ENCODE data around the gene ATOX1.
"Not testable (repeated sequence)": the region's sequence is repeated elsewhere in the genome, so short reads cannot be mapped to it uniquely, and the experiment has no call there.

The ATOX1 gene

DNA sequence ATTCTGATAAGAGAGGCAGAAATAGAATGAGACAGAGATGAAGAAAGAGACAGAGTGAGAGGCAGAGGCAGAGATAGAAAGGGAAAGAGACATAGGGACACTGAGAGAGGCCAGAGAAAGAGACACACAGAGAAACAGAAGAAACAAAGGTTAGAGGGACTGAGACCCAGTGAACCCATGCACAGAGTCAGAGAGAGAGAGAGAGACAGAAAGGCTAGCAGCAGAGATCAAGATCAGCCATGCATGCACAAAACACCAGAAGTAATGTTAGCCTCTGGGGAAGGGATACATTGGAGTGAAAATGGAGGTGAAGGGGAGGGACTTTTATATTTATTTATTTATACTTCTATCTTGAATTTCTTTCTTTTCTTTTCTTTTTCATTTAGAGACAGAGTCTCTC, 57.6 kb downstream of the ATOX1 start:
- H3K27ac ChIP-seq: no peak overlapping the region
- H3K27me3 ChIP-seq (ENCODE audit: insufficient read depth, low read depth): no peaks in the 10 kb centered on the region
- no peaks in the 10 kb centered on the region for H3K36me3 ChIP-seq (ENCODE audit: insufficient read depth)
- TF ChIP-seq, protein P1, sequence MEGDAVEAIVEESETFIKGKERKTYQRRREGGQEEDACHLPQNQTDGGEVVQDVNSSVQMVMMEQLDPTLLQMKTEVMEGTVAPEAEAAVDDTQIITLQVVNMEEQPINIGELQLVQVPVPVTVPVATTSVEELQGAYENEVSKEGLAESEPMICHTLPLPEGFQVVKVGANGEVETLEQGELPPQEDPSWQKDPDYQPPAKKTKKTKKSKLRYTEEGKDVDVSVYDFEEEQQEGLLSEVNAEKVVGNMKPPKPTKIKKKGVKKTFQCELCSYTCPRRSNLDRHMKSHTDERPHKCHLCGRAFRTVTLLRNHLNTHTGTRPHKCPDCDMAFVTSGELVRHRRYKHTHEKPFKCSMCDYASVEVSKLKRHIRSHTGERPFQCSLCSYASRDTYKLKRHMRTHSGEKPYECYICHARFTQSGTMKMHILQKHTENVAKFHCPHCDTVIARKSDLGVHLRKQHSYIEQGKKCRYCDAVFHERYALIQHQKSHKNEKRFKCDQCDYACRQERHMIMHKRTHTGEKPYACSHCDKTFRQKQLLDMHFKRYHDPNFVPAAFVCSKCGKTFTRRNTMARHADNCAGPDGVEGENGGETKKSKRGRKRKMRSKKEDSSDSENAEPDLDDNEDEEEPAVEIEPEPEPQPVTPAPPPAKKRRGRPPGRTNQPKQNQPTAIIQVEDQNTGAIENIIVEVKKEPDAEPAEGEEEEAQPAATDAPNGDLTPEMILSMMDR (conservative IDR thresholded peaks at IDR 0.05; ENCODE audit: low read depth, low read length): no peak
- H4K20me1 ChIP-seq (ENCODE audit: insufficient read depth): no peaks in the 10 kb centered on the region
- no peak overlapping the region for H3K4me3 ChIP-seq (IDR thresholded peaks at IDR 0.05; ENCODE audit: insufficient read depth, low read depth, low read length)
- peaks cover 14% of the 10 kb centered on the region for H3K4me1 ChIP-seq (ENCODE audit: low read depth, poor library complexity, severe bottlenecking)
- no peaks in the 10 kb centered on the region for H3K79me2 ChIP-seq (ENCODE audit: insufficient read depth, low read depth)
- no peak overlapping the region for H3K9ac ChIP-seq
- no peak overlapping the region for H3K4me2 ChIP-seq
- H2AFZ ChIP-seq (ENCODE audit: low read depth): no peak overlapping the region

DNA sequence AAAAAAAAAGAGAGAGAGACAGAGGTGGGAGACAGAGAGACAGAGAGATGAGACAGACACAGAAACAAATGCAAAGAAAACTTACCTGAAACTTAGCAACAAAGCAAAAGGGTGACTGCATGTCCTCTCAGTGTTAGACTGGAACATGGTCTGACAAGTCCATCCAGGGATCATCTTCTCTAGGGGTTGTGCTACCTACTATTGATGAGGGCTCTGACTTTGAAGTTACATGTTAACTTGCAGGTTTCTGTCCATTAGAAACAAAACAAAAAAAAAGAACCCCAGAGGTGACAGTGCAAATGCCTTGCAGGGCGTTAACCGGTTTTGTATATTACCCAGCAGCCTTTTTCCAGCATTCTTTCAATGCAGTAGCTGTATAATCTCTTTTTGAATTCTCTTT, 58.1 kb downstream of the ATOX1 start:
- H3K4me1 ChIP-seq (ENCODE audit: low read depth, poor library complexity, severe bottlenecking): peaks cover 14% of the 10 kb centered on the region
- H3K27me3 ChIP-seq (ENCODE audit: insufficient read depth, low read depth): no peaks in the 10 kb centered on the region
- H3K27ac ChIP-seq: no peak overlapping the region
- H3K9ac ChIP-seq: no peak overlapping the region
- no peak overlapping the region for H3K4me3 ChIP-seq (IDR thresholded peaks at IDR 0.05; ENCODE audit: insufficient read depth, low read depth, low read length)
- H4K20me1 ChIP-seq (ENCODE audit: insufficient read depth): no peaks in the 10 kb centered on the region
- TF ChIP-seq, protein P1 (conservative IDR thresholded peaks at IDR 0.05; ENCODE audit: low read depth, low read length): no peak
- no peaks in the 10 kb centered on the region for H3K79me2 ChIP-seq (ENCODE audit: insufficient read depth, low read depth)
- no peak overlapping the region for H2AFZ ChIP-seq (ENCODE audit: low read depth)
- no peak overlapping the region for H3K4me2 ChIP-seq
- H3K36me3 ChIP-seq (ENCODE audit: insufficient read depth): no peaks in the 10 kb centered on the region

DNA sequence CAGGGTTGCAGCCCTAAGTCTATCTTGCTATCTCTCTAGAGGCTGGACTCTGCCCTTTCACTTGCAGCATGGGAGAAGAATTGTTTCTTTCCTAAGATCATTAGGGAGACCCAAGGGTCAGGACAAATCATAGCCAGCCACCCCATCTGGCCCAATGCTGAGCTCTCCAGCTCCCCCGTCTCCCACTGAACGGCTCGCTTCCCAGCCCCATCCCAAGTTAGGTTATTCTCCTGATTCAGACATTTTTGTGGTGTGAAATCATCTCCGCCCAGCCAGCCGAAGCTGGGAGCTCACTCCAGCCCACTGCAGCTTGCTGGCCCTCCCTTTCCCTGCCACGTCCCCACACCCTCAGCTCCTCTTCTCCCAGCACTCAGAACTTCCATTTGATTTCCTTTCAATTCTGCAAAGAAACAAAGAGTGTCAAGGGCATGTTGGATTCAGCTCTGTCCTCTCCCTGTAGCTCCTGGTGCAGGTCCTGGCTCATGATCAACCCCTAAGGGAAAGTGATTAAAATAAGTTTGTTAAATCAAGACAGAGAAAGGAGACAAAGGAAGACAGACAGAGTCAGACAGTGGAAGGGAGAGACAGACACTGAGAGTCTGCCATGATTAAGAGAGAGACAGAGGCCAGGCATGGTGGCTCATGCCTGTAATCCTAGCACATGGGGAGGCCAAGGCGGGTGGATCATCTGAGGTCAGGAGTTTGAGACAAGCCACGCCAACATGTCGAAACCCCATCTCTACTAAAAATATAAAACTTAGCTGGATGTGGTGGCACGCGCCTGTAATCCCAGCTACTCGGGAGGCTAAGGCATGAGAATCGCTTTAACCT, 59.1 kb downstream of the ATOX1 start:
- H4K20me1 ChIP-seq (ENCODE audit: insufficient read depth): no peaks in the 10 kb centered on the region
- no peak overlapping the region for H2AFZ ChIP-seq (ENCODE audit: low read depth)
- H3K4me1 ChIP-seq (ENCODE audit: low read depth, poor library complexity, severe bottlenecking): peaks cover 14% of the 10 kb centered on the region
- no peak overlapping the region for H3K4me3 ChIP-seq (IDR thresholded peaks at IDR 0.05; ENCODE audit: insufficient read depth, low read depth, low read length)
- no peak overlapping the region for H3K27ac ChIP-seq
- H3K27me3 ChIP-seq (ENCODE audit: insufficient read depth, low read depth): no peaks in the 10 kb centered on the region
- no peaks in the 10 kb centered on the region for H3K79me2 ChIP-seq (ENCODE audit: insufficient read depth, low read depth)
- H3K9ac ChIP-seq: no peak overlapping the region
- no peak overlapping the region for H3K4me2 ChIP-seq
- TF ChIP-seq, protein P1 (conservative IDR thresholded peaks at IDR 0.05; ENCODE audit: low read depth, low read length): no peak
- no peaks in the 10 kb centered on the region for H3K36me3 ChIP-seq (ENCODE audit: insufficient read depth)

DNA sequence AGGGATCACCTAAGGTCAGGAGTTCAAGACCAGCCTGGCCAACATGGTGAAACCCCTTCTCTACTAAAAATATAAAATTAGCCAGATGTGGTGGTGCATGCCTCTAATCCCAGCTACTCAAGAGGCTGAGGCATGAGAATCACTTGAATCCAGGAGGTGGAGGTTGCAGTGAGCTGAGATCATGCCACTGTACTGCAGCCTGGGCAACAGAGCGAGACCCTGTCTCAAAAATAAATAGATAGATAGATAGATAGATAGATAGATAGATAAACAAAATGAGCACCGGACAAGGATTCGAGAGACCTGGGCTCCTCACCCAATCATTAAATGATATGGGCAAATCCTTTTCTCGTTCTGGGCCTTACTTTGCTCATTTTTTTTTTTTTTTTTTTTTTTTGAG, 60.4 kb downstream of the ATOX1 start:
- H3K4me2 ChIP-seq; H3K4me3 ChIP-seq (IDR thresholded peaks at IDR 0.05; ENCODE audit: insufficient read depth, low read depth, low read length); H3K27me3 ChIP-seq (ENCODE audit: insufficient read depth, low read depth); H3K79me2 ChIP-seq (ENCODE audit: insufficient read depth, low read depth); H2AFZ ChIP-seq (ENCODE audit: low read depth); H3K36me3 ChIP-seq (ENCODE audit: insufficient read depth); H3K27ac ChIP-seq; H3K4me1 ChIP-seq (ENCODE audit: low read depth, poor library complexity, severe bottlenecking); H3K9ac ChIP-seq; H4K20me1 ChIP-seq (ENCODE audit: insufficient read depth): not testable (repeated sequence)

DNA sequence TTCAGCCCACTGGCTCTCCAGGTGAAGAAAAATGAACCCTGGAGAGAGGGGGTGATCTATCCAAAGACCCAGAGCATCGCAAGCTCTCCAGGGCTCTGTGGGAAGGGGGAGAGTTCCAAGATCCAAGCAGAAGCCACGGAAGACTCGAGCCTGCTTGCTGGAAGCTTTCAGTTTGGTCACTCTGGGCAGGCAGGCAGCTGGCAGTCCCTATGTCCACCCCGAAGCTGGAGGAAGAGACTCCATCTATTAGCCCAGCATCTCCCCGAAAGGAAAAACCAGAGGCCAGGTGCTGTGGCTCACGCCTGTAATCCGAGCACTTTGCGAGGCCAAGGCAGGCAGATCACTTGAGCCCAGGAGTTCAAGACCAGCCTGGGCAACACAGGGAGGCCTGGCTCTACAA, 61.0 kb downstream of the ATOX1 start:
- Histone ChIP-seq H3K4me1 (ENCODE audit: low read depth, poor library complexity, severe bottlenecking) (no peaks in the 10 kb centered on the region), H3K4me2 (no peak overlapping the region), H3K27me3 (ENCODE audit: insufficient read depth, low read depth) (no peaks in the 10 kb centered on the region), H3K27ac (no peak overlapping the region), H3K4me3 (IDR thresholded peaks at IDR 0.05; ENCODE audit: insufficient read depth, low read depth, low read length) (no peak overlapping the region), H2AFZ (ENCODE audit: low read depth) (no peak overlapping the region), H3K79me2 (ENCODE audit: insufficient read depth, low read depth) (no peaks in the 10 kb centered on the region), H4K20me1 (ENCODE audit: insufficient read depth) (no peaks in the 10 kb centered on the region), H3K36me3 (ENCODE audit: insufficient read depth) (no peaks in the 10 kb centered on the region), H3K9ac (no peak overlapping the region)
- TF ChIP-seq, protein P1 (conservative IDR thresholded peaks at IDR 0.05; ENCODE audit: low read depth, low read length): no peak
